PFSK-1 (cell line): ENCODE results near the gene DAB2IP.

ENCODE experiments used
- FOXP2 ChIP-seq: optimal IDR thresholded peaks from 2 replicates; pipeline ENCODE3; 2011; ENCODE audit warnings: borderline replicate concordance, control low read depth, inconsistent platforms; ENCODE audit not compliant: insufficient read depth; ENCODE audit errors: extremely low read length, extremely low read depth
- POLR2AphosphoS5 ChIP-seq: IDR thresholded peaks from 2 replicates; pipeline ENCODE4 v1.6.1; 2012; ENCODE audit warnings: low read depth, mild to moderate bottlenecking, control low read depth, low read length, moderate library complexity
- REST ChIP-seq, 2 experiments: IDR thresholded peaks; 2 replicates each; pipeline versions ENCODE4 v1.6.1 to v1.8.0; 2011 to 2012; ENCODE audit warnings: low read depth in 2 of 2, low read length in 2 of 2, control low read depth in 1 of 2, inconsistent platforms in 1 of 2, mild to moderate bottlenecking in 1 of 2, moderate library complexity in 1 of 2; ENCODE audit not compliant: insufficient read depth in 1 of 2
- SIN3A ChIP-seq: IDR thresholded peaks from 2 replicates; pipeline ENCODE4 v1.6.1; 2012; ENCODE audit warnings: mild to moderate bottlenecking, low read length, moderate library complexity, borderline replicate concordance; ENCODE audit not compliant: insufficient read depth
- TAF1 ChIP-seq: IDR thresholded peaks from 2 replicates; pipeline ENCODE4 v1.6.1; 2012; ENCODE audit warnings: low read length, control low read depth, borderline replicate concordance; ENCODE audit not compliant: insufficient read depth

GRCh38 chr9:121823451-121824169 lies 172.2 kb downstream of the DAB2IP start:
- no peak for TF ChIP-seq POLR2AphosphoS5
- TF ChIP-seq SIN3A = no peak
- no peak for TF ChIP-seq REST (IDR thresholded peaks at IDR 0.05; ENCODE audit: insufficient read depth in 1 of 2, low read depth in 2 of 2, low read length in 2 of 2)
- TF ChIP-seq TAF1 = no peak
- no peak for TF ChIP-seq FOXP2
